COLO829 (cell line): ENCODE results near the gene RPL35.

Experiments used
- DNase-seq: peaks from one replicate; pipeline ENCODE4 v3.0.0; 2012; ENCODE audit warnings: low spot score

The RPL35 gene

DNA sequence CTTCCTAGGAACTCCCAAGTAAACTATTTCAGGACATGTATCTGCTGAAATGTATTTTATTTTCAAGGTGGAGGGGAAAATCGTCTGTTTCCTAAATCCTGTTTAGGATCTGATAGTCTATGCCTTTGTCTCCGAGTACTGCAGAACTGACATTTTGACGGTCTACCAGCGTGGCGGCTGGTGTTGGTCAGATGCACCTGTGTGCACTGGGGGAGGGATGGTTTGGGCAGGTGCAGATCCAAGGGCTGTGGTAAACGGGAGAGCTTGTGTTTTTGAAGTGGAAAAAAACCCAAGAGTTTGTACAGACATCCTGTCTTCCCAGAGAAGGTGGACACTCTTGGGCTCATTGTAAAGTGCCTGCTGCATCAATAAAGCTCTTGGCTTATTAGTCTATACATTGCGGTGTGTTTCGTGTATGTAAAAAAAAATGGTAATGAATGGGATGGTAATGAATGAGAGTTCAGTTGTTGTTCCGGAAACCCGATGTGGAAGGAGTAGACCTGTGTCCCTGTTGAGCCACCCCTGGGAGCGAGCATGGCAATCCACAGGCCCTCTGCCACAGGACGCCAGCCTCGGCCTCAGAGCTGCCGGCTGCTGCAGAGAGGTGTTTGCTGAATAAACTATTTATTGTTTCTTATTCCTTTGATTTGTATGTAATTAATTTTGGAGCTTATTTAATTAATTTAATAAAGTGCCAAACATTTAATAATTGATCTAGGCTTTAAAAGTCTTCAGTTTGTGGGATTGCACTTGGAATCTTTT is 15.4 kb upstream of the RPL35 start:
- DNase-seq: no peak

DNA sequence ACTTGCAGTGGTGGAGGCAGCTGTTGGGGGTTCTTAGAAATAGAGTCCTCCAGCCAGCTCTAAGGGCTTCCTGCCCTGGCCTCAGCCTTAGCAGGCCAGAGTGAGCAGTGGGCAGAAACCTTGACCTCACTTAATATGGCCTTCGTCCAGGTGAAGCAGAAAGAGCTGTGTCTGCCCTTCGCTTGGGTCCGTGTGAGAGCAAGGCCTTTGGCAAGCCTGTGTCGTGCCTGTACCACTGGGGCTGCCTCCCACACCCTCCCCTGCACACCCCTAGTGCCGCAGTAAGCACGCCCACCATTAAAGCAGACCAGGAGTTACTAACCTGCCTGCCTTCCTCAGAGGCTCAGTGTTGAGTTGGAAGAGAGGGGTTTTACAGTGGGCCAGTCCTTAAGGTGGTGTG is 13.7 kb upstream of the RPL35 start:
- DNase-seq: no peak

DNA sequence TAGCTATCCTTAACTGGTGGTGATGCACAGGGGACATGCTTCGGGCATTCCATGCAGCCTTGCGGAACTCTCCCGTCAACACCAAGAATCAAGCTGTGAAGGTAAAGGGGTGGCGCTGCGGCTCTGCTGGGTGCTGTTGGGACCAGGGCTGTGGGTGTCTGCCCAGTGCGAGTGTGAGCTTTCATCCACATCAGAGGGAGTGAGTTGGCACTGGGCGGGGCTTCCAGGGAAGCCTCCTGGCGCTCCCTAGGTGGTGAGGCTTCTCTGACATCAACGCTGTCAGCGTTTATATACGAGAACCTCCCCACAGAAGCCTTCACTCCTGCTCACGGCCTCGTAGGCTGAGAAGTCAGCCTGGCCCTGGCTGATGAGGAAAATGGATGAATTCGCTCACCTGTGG is 11.9 kb upstream of the RPL35 start:
- no peak for DNase-seq

DNA sequence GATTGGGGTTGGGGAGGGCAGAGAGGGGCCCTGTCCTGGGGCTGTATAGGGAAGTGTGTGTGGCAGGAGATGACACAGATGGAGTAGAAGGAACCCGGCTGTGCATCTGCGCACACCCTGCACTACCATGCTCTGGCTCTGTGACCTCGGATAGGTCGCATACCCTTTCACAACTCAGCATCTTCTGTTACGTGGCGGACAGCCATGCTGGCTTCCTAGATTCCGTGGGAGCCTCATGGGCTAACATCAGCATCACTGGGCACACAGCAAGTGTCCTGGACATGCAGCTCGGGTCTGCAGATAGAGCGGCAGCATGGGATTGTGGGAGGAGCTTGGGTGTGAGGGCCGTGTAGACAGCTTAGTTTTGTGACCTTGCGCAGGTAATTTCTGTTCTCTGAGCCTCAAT is 9.4 kb upstream of the RPL35 start:
- DNase-seq: no peak

DNA sequence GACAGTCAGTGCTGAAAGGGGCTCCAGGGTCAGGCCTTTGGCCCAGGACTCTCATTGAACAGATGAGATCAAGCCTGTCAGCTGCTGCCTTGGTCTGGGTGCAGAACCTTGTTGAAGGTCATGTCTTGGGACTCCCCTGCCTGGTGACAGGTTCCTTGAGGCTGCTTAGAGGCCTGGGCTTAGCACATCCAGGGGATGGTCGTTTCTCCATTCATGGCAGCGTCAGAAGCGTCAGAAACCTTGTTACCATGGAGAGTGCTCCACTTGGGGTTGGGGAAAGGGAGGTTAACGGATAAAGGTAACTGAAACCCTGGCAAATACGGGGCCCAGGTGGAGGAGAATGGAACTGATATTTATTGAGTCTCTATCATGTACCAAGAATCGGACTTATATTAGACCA is 9.0 kb upstream of the RPL35 start:
- DNase-seq: no peak

DNA sequence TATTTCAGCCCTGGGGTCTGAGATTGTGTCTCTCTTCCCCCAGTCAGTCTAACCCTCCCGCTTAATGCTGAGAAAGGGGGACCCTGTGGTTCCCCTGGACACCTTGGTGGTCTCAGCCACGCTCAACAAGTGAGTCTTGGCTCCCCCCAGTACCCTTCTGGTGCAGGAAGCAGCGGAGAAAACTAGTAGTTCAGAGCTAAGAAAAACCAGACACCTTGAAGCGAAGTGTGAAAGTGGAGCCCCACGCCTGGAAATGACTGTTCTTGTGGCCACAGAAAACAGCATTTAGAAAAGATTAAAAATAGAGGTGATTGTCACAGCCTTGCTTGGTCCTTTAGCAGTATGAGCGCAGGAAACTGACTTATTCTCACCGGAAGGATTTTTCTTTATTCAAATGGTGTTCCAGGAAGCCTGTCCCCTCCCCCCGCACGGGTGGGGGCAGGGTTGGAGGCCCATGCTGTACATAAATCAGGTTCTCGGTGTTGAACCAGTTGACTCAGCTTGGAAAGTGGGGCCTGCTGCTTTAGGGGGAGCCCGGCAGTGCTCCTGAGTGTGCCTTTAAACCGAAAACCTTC is 8.3 kb upstream of the RPL35 start:
- no peak for DNase-seq

DNA sequence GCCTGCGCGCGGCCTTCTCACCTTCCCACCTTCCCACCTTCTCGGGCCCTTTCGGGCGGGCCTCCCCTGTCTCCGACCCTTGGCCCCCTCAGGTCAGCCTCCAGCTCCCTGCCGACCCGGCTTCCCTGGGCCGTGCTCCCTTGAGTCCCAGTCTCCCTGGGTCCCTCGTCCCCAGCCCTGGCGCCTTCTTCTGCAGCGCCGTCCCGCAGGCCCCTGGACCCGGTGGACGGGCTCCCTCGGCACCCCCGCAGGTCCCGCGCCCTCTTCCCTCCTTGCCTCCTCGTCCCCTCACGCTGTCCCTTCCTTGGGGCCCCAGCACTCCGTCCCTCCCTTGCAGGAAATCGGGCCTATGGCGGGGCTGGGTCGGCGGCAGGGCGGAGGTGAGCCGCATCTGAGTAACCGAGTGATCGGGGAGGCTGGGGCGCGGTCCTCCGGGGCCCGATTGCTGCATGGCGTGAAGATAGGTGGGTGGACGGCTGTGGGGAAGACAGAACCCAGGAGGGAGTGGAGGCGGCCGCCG is 7.8 kb upstream of the RPL35 start:
- DNase-seq: no peak

DNA sequence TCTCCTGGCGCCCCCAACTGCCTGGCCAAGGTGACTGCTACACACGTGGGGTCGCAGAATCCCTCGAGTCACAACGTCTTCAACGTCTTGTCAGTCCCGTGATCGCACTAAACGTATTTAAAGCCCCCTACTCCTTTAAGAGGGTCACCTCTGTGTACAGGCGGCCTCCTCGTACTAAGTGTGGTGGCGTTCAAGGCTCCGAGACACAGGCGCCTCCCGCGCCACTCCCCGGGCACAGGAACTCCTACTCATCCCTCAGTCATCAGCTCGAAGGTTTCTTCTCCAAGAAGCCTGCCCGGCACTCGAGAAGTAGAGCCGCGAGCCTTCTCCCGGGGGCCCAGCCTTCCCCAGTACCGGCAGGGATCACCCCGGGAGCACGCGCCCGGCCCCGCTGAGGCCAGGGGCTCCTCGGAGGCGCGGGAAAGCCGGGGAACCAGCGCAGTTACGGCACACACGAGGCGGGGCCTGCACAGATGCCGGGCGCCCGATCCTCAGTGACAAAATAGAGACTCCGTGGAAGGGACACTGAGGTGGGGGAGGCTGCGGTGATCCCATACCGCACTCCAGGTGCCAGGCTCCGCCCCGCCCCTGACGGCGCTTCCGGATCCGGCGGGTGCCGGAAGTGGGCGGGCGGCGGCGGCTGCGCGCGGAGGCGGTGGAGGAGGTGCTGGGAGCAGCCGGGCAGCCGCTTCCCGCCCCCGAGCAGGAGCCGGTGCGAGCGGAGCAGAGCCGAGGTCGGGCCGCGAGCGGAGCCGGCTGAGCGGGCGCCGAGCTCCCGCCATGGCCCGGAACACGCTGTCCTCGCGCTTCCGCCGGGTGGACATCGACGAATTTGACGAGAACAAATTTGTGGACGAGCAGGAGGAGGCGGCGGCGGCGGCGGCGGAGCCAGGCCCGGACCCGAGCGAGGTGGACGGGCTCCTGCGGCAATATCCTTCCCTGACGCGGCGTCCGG is 7.0 kb upstream of the RPL35 start:
- peak; percentile 94 for DNase-seq

DNA sequence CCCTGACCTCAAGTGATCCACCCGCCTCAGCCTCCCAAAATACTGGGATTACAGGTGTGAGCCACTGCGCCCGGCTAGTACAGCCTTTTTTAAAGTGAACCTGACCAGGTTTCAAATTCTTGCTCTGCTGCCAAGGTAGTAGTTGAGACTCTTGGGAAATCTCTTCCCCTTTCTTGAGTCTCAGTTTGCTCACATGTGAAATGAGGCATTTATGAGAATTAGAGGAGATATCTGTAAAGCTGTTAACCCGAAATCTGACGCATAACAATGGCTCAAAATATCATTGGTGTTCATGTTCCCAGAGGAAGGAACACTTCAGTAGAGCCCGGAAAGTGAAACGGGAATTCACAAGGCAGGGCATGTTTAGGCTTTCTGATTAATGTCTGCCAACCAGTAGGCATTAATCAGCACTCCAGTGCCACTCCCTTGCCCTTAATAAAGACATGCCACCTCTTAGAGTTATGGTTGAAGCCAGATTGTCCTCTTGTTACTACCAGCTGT is 1.7 kb upstream of the RPL35 start:
- DNase-seq: no peak

DNA sequence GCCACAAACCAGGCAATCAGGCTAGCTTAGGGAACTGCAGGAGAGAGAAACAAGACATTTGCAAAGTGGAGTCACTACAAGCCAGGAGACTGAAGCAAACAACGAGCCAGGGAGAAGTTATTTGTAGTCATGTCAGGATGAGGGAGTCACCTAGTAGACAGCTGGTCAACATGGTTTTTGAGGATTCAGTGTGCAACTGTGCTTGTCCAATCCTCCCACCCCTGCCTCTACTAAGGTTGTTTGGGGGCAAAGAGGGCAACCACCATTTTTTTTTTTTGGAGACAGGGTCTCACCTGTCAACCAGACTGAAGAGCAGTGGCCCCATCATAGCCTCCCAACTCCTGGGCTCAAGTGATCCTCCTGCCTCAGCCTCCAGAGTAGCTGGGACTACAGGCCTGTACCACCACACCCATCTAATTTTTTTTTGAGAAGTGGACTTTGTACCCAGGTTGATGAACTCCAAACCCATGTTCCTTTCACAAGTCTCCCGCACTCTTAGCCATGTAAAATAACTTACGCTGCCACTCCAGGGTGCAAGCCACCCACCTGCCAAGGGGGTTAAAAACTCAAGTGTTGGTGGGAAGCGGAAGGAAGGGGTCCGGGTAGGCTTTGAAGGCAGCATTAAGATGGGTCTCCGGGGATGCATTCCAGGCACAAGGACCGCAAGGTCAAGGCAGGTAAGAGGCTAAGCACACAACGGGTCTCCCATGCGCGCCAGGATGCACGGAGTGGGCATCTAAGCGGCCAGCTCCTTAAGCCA is 995 bp downstream of the RPL35 start:
- DNase-seq: no peak

DNA sequence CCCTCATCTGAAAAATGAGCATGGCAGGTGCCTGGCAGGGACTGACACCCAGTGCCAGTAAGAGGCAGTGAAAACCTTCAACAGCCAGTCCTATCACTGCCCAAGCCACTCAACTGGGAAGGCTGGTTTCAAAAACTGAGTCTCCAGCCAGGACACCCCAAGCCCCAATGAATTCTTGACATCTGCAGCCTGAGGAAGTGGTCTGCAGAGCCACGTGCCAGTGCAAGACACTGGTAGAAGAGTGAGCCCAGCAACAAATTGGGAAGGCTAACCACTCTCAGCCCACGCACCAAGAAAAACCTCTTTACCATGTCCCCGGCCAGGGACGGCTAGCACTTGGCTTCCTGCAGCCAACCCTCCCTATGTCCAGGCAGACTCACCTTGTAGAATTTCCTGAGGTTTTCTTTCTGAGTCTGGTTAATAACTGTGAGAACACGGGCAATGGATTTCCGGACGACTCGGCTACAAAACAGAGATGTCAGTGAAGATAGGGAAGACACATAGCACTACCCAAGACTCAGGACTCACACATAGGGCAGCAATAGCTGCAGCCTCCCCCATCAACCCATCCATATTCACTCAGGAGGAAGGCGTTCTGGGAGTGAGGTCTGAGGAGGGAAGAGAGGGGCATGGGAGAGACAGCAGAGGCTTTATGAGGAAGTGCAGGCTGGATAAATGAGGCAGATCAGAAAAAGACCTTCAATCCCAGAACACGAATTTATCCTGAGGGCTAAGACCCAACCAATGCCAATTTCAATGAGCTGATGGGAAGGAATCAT is 1.8 kb downstream of the RPL35 start:
- DNase-seq: no peak

DNA sequence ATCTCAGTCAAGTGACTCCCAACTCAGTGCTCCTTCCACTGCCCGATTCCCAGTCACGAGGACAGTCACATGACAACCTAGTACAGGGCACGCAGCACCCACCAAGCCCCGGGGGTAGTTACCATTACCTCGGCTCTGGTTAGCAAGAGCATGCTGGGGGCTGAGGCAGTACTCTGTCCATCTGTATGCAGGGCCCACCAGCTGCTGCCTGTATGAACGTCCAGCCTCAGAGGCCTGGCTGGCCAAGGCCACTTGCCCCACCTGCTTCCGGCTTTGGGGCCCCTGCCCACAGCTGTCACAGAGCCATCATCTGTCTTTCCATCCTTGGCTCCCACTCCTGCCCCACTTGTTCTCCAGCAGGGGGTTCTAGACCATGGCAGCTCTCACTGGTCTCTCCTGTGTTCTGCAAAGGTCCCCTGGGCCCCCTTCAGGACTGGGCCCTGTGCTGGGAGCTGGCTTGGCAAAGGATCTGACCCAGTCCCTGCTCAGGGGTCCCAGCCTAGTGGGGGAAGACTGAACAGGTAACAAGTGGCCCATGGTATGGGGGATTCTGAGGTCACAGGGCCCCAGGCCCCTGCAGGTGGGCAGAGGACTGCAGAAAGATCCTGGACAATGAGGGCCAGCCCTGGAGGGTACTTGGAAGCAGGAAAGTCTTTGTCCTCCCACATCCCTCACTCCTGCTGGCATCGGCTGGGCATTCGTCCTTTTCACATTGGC is 3.3 kb downstream of the RPL35 start:
- no peak for DNase-seq

DNA sequence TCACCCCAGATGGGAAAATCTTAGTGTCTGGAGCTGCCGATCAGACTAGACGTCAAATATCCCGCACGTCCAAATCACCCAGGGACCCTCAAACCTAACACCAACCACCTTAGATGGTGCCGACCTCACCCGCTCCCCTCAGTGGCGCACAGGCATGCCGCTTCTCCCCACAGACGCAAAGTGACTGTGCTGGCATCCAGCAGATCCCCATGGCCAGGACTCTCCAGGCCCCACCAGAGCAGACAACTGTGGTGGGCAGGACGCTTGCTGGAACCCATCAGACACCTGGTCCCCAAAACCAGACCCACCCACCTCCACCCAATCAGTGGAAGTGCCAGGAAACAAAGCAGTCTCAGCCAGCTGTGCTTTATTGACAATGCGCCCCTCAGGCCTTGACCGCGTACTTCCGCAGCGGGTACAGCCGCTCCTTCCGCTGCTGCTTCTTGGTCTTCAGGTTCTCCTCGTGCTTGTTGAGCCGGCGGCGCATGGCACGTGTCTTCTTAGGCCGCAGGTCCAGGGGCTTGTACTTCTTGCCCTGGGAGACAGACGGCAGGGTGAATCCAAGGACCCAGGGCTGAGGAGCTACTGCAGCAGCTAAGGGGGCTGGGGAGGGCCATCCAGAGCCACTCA is 4.1 kb downstream of the RPL35 start:
- no peak for DNase-seq

DNA sequence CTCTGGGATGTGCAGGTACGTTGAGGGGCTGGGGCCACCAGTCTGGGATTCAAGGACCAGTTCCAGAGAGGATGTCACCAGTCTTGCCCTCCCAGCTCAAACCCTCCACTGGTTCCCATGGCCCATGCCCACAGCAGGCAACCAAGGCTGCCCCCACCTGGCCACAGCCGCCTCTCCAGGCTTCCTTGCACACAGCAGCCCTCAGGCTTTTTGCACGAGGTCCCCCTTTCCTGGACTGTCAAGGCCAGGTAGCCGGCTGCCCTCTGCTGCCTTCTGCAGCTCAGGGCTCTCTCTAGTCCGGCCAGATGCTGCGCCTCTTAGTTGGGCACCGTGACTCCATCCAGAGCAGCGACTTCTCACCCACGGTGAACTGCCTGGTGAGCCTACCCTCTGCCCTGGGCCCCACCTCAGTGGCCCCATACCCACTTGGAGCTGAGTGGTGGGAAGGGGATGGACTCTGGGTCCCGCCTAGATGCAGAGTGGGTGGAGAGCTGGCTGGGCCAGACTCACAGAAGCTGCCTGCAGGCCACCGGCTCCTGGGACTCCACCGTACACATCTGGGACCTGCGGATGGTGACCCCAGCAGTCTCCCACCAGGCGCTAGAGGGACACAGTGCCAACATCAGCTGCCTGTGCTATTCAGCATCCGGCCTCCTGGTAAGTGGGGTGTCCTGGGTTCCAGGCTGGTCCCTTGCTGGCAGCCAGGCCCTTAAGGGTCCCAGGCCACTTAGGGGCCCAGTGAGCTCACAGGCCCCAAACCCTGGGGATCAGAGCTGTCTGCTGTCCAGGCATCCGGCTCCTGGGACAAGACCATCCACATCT is 5.6 kb downstream of the RPL35 start:
- no peak for DNase-seq

DNA sequence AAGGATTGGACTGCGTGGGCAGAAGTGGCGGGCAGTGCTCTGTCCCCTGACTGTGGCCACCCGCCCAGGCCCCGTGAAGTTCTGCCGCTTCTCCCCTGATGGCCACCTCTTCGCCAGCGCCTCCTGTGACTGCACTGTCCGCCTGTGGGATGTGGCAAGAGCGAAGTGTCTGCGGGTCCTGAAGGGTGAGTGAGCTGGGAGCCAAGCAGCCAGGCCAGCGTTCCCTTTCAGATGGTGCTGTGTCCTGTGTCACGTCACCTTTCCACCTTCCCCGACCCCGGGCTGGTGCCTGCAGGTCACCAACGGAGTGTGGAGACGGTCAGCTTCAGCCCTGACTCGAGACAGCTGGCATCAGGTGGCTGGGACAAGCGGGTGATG is 6.2 kb downstream of the RPL35 start:
- DNase-seq: no peak

DNA sequence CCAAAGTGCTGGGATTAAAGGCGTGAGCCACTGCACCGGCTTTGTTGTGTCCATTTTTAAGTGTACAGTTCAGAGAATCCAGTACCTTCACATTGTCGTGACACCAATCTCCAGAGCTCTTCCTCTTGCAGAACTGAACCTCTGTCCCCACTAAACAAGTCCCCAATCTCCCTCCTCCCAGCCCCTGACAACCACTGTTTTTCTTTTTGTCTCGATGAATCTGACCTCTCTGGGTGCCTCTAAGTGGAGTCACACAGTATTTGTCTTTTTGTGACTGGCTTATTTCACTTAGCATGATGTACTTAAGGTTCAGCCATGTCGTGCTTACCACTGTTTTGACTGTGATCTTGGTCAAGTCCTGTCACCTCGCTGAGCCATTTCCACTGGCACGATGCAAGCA is 6.9 kb downstream of the RPL35 start:
- no peak for DNase-seq

DNA sequence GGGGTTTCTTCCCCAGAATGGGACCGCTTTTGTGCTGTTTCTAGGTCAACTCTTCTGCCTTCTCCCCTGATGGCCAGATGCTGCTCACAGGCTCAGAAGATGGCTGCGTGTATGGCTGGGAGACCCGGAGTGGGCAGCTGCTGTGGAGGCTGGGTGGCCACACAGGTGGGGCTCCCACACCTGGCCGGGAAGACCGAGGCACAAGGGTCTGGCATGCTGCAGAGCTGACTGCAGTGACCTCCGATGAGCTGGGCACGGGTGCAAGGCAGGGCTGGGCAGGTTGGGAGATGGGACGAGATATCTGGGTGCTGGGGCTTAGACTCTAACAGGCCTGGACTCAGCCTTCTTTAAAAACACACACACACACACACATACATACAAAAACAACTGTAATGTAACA is 7.6 kb downstream of the RPL35 start:
- DNase-seq: no peak

DNA sequence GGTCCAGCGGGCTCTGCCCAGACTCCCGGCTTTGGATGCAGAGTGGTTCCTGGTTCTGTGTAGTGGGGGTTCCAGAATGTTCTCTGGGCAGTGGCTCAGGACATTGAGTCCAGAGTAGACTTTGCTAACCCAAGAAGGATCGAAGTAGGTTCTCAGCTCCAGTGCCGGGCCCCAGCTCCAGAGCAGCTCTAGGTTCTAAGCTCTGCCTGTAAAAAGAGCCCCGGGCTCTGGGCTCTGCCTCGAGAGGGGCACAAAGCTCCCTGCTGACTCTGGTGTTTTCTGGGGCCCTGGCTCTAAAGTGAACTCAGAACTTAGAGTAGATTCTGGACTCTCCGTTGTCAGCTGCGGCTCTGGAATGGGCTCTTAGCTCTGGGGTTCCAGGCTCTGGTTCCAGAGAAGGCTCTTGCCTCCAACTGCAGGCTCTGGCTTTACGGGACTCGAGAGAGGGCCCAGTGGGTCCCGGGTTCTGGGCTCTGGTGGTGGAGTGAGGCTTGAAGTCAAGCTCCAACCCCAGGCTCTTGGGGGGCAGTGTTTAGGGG is 8.1 kb downstream of the RPL35 start:
- DNase-seq: no peak
